ENCODE results near the gene CAMKK2.

CAMKK2 gene

GRCh38 chr12:121264135-121264534, 32.4 kb downstream of the CAMKK2 start:
- Histone ChIP-seq H3K23ac (ENCODE audit: low read length in 2 of 2) (no peak overlapping the region), H3K4me2 (ENCODE audit: low read length, poor library complexity, severe bottlenecking) (no peak overlapping the region), H3K9me3 (ENCODE audit: control insufficient read depth, low read length) (no peaks in the 10 kb centered on the region), H2BK15ac (ENCODE audit: low read depth, poor library complexity, severe bottlenecking) (no peak overlapping the region), H2BK12ac (ENCODE audit: low read length in 2 of 2) (no peak overlapping the region), H3K4me3 (ENCODE audit: insufficient read depth in 1 of 2, low read depth in 1 of 2, low read length in 2 of 2) (no peak overlapping the region), H3K18ac (ENCODE audit: low read depth in 1 of 2, low read length in 2 of 2) (no peak overlapping the region), H3K14ac (ENCODE audit: low read length in 2 of 2) (no peak overlapping the region), H2AFZ (ENCODE audit: low read depth, low read length) (no peak overlapping the region), H3K27me3 (ENCODE audit: control insufficient read depth in 1 of 2, insufficient read depth in 1 of 2, low read length in 2 of 2) (no peaks in the 10 kb centered on the region), H3K9ac (ENCODE audit: low read length) (no peak overlapping the region), H2AK5ac (ENCODE audit: low read length, severe bottlenecking) (no peak overlapping the region), H3K36me3 (ENCODE audit: control insufficient read depth in 1 of 2, insufficient read depth in 2 of 2, low read depth in 1 of 2, low read length in 2 of 2) (peaks cover 40 to 78% of the 10 kb centered on the region in 2 experiments), H3K27ac (ENCODE audit: low read length, poor library complexity, severe bottlenecking) (no peak overlapping the region), H3K79me1 (replicated peaks; ENCODE audit: low read length, poor library complexity, severe bottlenecking) (no peaks in the 10 kb centered on the region), H4K8ac (ENCODE audit: low read length) (no peak overlapping the region), H2BK5ac (ENCODE audit: low read depth, low read length, poor library complexity, severe bottlenecking) (no peak overlapping the region), H2BK120ac (ENCODE audit: low read depth, low read length) (no peak overlapping the region), H3K4ac (ENCODE audit: low read depth in 1 of 2, low read length in 2 of 2) (no peak overlapping the region), H4K91ac (ENCODE audit: low read length) (no peak overlapping the region), H3K4me1 (ENCODE audit: control insufficient read depth, insufficient read depth, low read depth, low read length) (no peaks in the 10 kb centered on the region)
- 96% methylated on average over 8 of the region's 8 CpGs for WGBS
- no peak for DNase-seq

GRCh38 chr12:121263206-121263935, 33.1 kb downstream of the CAMKK2 start:
- Histone ChIP-seq H3K27me3 (ENCODE audit: control insufficient read depth in 1 of 2, insufficient read depth in 1 of 2, low read length in 2 of 2) (no peaks in the 10 kb centered on the region), H3K23ac (ENCODE audit: low read length in 2 of 2) (no peak overlapping the region), H3K27ac (ENCODE audit: low read length, poor library complexity, severe bottlenecking) (no peak overlapping the region), H2BK12ac (ENCODE audit: low read length in 2 of 2) (no peak overlapping the region), H3K4me2 (ENCODE audit: low read length, poor library complexity, severe bottlenecking) (no peak overlapping the region), H3K9ac (ENCODE audit: low read length) (no peak overlapping the region), H4K8ac (ENCODE audit: low read length) (no peak overlapping the region), H2BK15ac (ENCODE audit: low read depth, poor library complexity, severe bottlenecking) (no peak overlapping the region), H2AK5ac (ENCODE audit: low read length, severe bottlenecking) (no peak overlapping the region), H2BK120ac (ENCODE audit: low read depth, low read length) (no peak overlapping the region), H3K9me3 (ENCODE audit: control insufficient read depth, low read length) (no peaks in the 10 kb centered on the region), H3K4me3 (ENCODE audit: insufficient read depth in 1 of 2, low read depth in 1 of 2, low read length in 2 of 2) (no peak overlapping the region), H3K14ac (ENCODE audit: low read length in 2 of 2) (no peak overlapping the region), H3K4me1 (ENCODE audit: control insufficient read depth, insufficient read depth, low read depth, low read length) (no peaks in the 10 kb centered on the region), H3K18ac (ENCODE audit: low read depth in 1 of 2, low read length in 2 of 2) (no peak overlapping the region), H3K4ac (ENCODE audit: low read depth in 1 of 2, low read length in 2 of 2) (no peak overlapping the region), H2BK5ac (ENCODE audit: low read depth, low read length, poor library complexity, severe bottlenecking) (no peak overlapping the region), H4K91ac (ENCODE audit: low read length) (no peak overlapping the region), H3K36me3 (ENCODE audit: control insufficient read depth in 1 of 2, insufficient read depth in 2 of 2, low read depth in 1 of 2, low read length in 2 of 2) (peaks cover 38 to 76% of the 10 kb centered on the region in 2 experiments), H2AFZ (ENCODE audit: low read depth, low read length) (no peak overlapping the region), H3K79me1 (replicated peaks; ENCODE audit: low read length, poor library complexity, severe bottlenecking) (no peaks in the 10 kb centered on the region)
- 97% methylated on average over 10 of the region's 10 CpGs for WGBS
- DNase-seq, result no peak

- Histone ChIP-seq H3K4me3 (ENCODE audit: insufficient read depth in 1 of 2, low read depth in 1 of 2, low read length in 2 of 2) (no peak overlapping the region), H2BK12ac (ENCODE audit: low read length in 2 of 2) (no peak overlapping the region), H3K27me3 (ENCODE audit: control insufficient read depth in 1 of 2, insufficient read depth in 1 of 2, low read length in 2 of 2) (no peaks in the 10 kb centered on the region), H2AFZ (ENCODE audit: low read depth, low read length) (no peak overlapping the region), H2BK120ac (ENCODE audit: low read depth, low read length) (no peak overlapping the region), H2AK5ac (ENCODE audit: low read length, severe bottlenecking) (no peak overlapping the region), H4K8ac (ENCODE audit: low read length) (no peak overlapping the region), H3K4ac (ENCODE audit: low read depth in 1 of 2, low read length in 2 of 2) (no peak overlapping the region), H3K79me1 (replicated peaks; ENCODE audit: low read length, poor library complexity, severe bottlenecking) (no peaks in the 10 kb centered on the region), H3K18ac (ENCODE audit: low read depth in 1 of 2, low read length in 2 of 2) (no peak overlapping the region), H4K91ac (ENCODE audit: low read length) (no peak overlapping the region), H2BK15ac (ENCODE audit: low read depth, poor library complexity, severe bottlenecking) (no peak overlapping the region), H3K4me2 (ENCODE audit: low read length, poor library complexity, severe bottlenecking) (no peak overlapping the region), H3K14ac (ENCODE audit: low read length in 2 of 2) (no peak overlapping the region), H3K23ac (ENCODE audit: low read length in 2 of 2) (no peak overlapping the region), H3K9ac (ENCODE audit: low read length) (no peak overlapping the region), H3K4me1 (ENCODE audit: control insufficient read depth, insufficient read depth, low read depth, low read length) (no peaks in the 10 kb centered on the region), H3K9me3 (ENCODE audit: control insufficient read depth, low read length) (no peaks in the 10 kb centered on the region), H2BK5ac (ENCODE audit: low read depth, low read length, poor library complexity, severe bottlenecking) (no peak overlapping the region), H3K27ac (ENCODE audit: low read length, poor library complexity, severe bottlenecking) (no peak overlapping the region), H3K36me3 (ENCODE audit: control insufficient read depth in 1 of 2, insufficient read depth in 2 of 2, low read depth in 1 of 2, low read length in 2 of 2) (peaks cover 38 to 80% of the 10 kb centered on the region in 2 experiments)
- no peak for DNase-seq
- 94% methylated on average over 6 of the region's 6 CpGs for WGBS
Observed at GRCh38 chr12:121261398-121261797, 35.1 kb downstream of the CAMKK2 start.

GRCh38 chr12:121260091-121260490, 36.4 kb downstream of the CAMKK2 start:
- Histone ChIP-seq H3K4me2 (ENCODE audit: low read length, poor library complexity, severe bottlenecking) (no peak overlapping the region), H2BK15ac (ENCODE audit: low read depth, poor library complexity, severe bottlenecking) (no peak overlapping the region), H2BK120ac (ENCODE audit: low read depth, low read length) (no peak overlapping the region), H2AFZ (ENCODE audit: low read depth, low read length) (no peak overlapping the region), H3K23ac (ENCODE audit: low read length in 2 of 2) (no peak overlapping the region), H3K27me3 (ENCODE audit: control insufficient read depth in 1 of 2, insufficient read depth in 1 of 2, low read length in 2 of 2) (no peaks in the 10 kb centered on the region), H2BK5ac (ENCODE audit: low read depth, low read length, poor library complexity, severe bottlenecking) (no peak overlapping the region), H3K14ac (ENCODE audit: low read length in 2 of 2) (no peak overlapping the region), H4K91ac (ENCODE audit: low read length) (no peak overlapping the region), H3K18ac (ENCODE audit: low read depth in 1 of 2, low read length in 2 of 2) (no peak overlapping the region), H3K9ac (ENCODE audit: low read length) (no peak overlapping the region), H3K4me3 (ENCODE audit: insufficient read depth in 1 of 2, low read depth in 1 of 2, low read length in 2 of 2) (no peak overlapping the region), H3K27ac (ENCODE audit: low read length, poor library complexity, severe bottlenecking) (no peak overlapping the region), H3K4ac (ENCODE audit: low read depth in 1 of 2, low read length in 2 of 2) (no peak overlapping the region), H3K79me1 (replicated peaks; ENCODE audit: low read length, poor library complexity, severe bottlenecking) (no peaks in the 10 kb centered on the region), H2AK5ac (ENCODE audit: low read length, severe bottlenecking) (no peak overlapping the region), H4K8ac (ENCODE audit: low read length) (no peak overlapping the region), H3K9me3 (ENCODE audit: control insufficient read depth, low read length) (no peaks in the 10 kb centered on the region), H2BK12ac (ENCODE audit: low read length in 2 of 2) (no peak overlapping the region), H3K36me3 (ENCODE audit: control insufficient read depth in 1 of 2, insufficient read depth in 2 of 2, low read depth in 1 of 2, low read length in 2 of 2) (peaks cover 40 to 79% of the 10 kb centered on the region in 2 experiments), H3K4me1 (ENCODE audit: control insufficient read depth, insufficient read depth, low read depth, low read length) (no peaks in the 10 kb centered on the region)
- DNase-seq, result no peak
- WGBS, result 97% methylated on average over 7 of the region's 7 CpGs

Measured in mesenchymal stem cell (in vitro differentiated cells and primary cell).